Left cardiac atrium (tissue), 4 donors: Measurements from ENCODE around the gene NFASC. TPM values are rescaled to one million over a fixed set of nuclear protein-coding genes. Genes with fewer than 3 reads are reported as not detected.
A peak's percentile ranks its signal among the peaks of the same experiment; 100 is the strongest.

ENCODE experiments used
- ATAC-seq, 2 donors: fragments of 200-7000 bp; cut with Tn5 transposase; one replicate each; pipeline ENCODE4 v1.9.1; 2020; ENCODE audit warnings: mild to moderate bottlenecking in 2 of 2, moderate library complexity in 2 of 2
- DNase-seq: peaks from one replicate; pipeline ENCODE4 v3.0.0-alpha.2; 2020
- intact Hi-C, 2 donors: fragments of 100-400 bp; cut with DNase I; formaldehyde crosslinking; loops; one replicate each; pipeline versions ENCODE4 v1.14.1 to v1.15.1; 2022 to 2023
- total RNA-seq, 2 donors: library from RNA; stranded (reverse); fragmentation: NEBNext Ultra II Directional; extraction: Animal tissue kit (Norgen Biotek cat#: 25700); gene quantifications; one replicate each; pipeline ENCODE4 v1.2.1, GENCODE V29; 2021
- donor health status: DM: no; HTN: yes; CAD: no.
- donor health status: DM: no; HTN: yes; CAD: no; lungs with severe emphysema.
- donor health status: DM: yes; HTN: yes; CAD: no.
- donor health status: Dilated cardiomyopathy.

The NFASC gene
- total RNA-seq, 2 donors from 2014 or later: 40.6 to 57.7 TPM

- DNase-seq (peak; percentile 39), ATAC-seq (peak; percentile 70 to 76)
- intact Hi-C loops: no loop called here
Observed at GRCh38 chr1:205013683-205014367, 143.2 kb downstream of the NFASC start.

GRCh38 chr1:205014783-205015182 lies 144.1 kb downstream of the NFASC start:
- ATAC-seq: peak in 1 of 2 donors; percentile 32
- intact Hi-C loops: no loop called here
- no peak for DNase-seq

- intact Hi-C loops: no loop called here
- ATAC-seq (no peak), DNase-seq (no peak)
Observed at GRCh38 chr1:205015241-205015640, 144.6 kb downstream of the NFASC start.

- intact Hi-C loops: no loop called here
- DNase-seq: no peak
- ATAC-seq: no peak
Observed at GRCh38 chr1:205016075-205016474, 145.4 kb downstream of the NFASC start.

- no peak for ATAC-seq
- intact Hi-C loops: no loop called here
Observed at GRCh38 chr1:205016584-205016983, 145.9 kb downstream of the NFASC start.

GRCh38 chr1:205017001-205017400 lies 146.3 kb downstream of the NFASC start:
- DNase-seq (no peak), ATAC-seq (no peak)
- intact Hi-C loops: no loop called here

More at GRCh38 chr1:205016584-205016983, 145.9 kb downstream of the NFASC start:
- DNase-seq: no peak

GRCh38 chr1:205017766-205018165 lies 147.1 kb downstream of the NFASC start:
- no peak for DNase-seq
- ATAC-seq: no peak
- intact Hi-C loops: no loop called here

GRCh38 chr1:205018381-205018780 lies 147.7 kb downstream of the NFASC start:
- no peak for ATAC-seq
- DNase-seq: no peak
- intact Hi-C loops: no loop called here

- DNase-seq (no peak), ATAC-seq (no peak)
- intact Hi-C loops: no loop called here
Observed at GRCh38 chr1:205020466-205020865, 149.8 kb downstream of the NFASC start.

GRCh38 chr1:205024679-205025078 lies 154.0 kb downstream of the NFASC start:
- no peak for DNase-seq
- ATAC-seq: no peak
- intact Hi-C loops: no loop called here

- DNase-seq (no peak), ATAC-seq (no peak)
- intact Hi-C loops: no loop called here
Observed at GRCh38 chr1:205025239-205025638, 154.6 kb downstream of the NFASC start.

GRCh38 chr1:205026181-205026580 lies 155.5 kb downstream of the NFASC start:
- intact Hi-C loops: no loop called here
- ATAC-seq (no peak), DNase-seq (no peak)

GRCh38 chr1:205028390-205028789 lies 157.7 kb downstream of the NFASC start:
- DNase-seq (no peak), ATAC-seq (no peak)
- intact Hi-C loops: no loop called here

GRCh38 chr1:205028924-205029323 lies 158.3 kb downstream of the NFASC start:
- DNase-seq: no peak
- ATAC-seq: no peak
- intact Hi-C loops: no loop called here

- DNase-seq: no peak
- no peak for ATAC-seq
- intact Hi-C loops: no loop called here
Observed at GRCh38 chr1:205030241-205030640, 159.6 kb downstream of the NFASC start.

- ATAC-seq: no peak
- intact Hi-C loops: no loop called here
- DNase-seq: no peak
Observed at GRCh38 chr1:205030896-205031295, 160.2 kb downstream of the NFASC start.

GRCh38 chr1:205032508-205032907 lies 161.8 kb downstream of the NFASC start:
- intact Hi-C loops: no loop called here
- ATAC-seq: no peak
- DNase-seq: no peak

- no peak for DNase-seq
- intact Hi-C loops: no loop called here
- ATAC-seq: no peak
Observed at GRCh38 chr1:205037539-205037938, 166.9 kb downstream of the NFASC start.

GRCh38 chr1:205038132-205038786 lies 167.6 kb downstream of the NFASC start:
- intact Hi-C loops: no loop called here
- ATAC-seq: no peak
- DNase-seq: no peak

- intact Hi-C loops: no loop called here
- ATAC-seq (no peak), DNase-seq (no peak)
Observed at GRCh38 chr1:205041001-205041715, 170.5 kb downstream of the NFASC start.
